NOMO-1 treated with DMSO at 0.1 percent for 48 hours (cell line): ENCODE data around the gene AKAP6.
A peak's percentile ranks its signal among the peaks of the same experiment; 100 is the strongest.

ENCODE experiments used
- DNase-seq: peaks from one replicate; lab custom pipeline; 2025; ENCODE audit not compliant: unreplicated experiment; lab: John Stamatoyannopoulos, UW

AKAP6 gene

DNA sequence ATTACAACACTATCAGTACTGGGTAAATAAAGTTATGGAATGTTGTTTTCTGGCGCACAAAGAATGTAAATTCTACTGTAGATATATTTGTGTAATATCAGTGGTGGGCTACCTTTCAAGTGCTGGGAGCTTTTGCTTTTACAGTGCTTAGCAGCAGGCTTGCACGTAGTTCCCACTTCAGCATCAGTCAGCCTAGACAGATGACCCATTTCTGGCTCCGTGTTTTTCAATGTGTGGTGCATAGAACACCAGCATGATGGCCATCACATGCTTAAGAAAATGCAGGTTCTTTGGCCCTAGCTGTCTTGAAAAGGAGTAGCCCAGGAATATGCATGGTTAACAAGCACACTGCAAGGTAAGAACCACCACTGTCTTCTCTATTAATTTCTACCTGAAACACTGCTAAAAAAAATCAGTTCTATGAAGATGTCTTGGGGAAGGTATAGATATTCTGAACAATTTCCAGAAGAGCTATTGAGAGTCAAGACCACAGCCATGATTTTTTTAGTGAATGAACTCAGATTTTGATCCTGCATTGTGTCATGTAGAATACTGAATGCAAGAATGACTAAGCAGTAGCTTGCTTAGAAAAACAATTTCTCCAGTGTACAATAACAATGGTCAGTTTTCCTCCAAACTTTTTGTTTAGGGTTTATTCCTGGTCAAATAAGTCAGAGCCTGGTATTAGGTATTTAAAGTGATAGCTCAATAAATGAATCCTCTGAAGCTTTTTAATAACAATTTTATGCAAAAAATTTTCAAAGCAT, 195.7 kb downstream of the AKAP6 start:
- no peak for DNase-seq

DNA sequence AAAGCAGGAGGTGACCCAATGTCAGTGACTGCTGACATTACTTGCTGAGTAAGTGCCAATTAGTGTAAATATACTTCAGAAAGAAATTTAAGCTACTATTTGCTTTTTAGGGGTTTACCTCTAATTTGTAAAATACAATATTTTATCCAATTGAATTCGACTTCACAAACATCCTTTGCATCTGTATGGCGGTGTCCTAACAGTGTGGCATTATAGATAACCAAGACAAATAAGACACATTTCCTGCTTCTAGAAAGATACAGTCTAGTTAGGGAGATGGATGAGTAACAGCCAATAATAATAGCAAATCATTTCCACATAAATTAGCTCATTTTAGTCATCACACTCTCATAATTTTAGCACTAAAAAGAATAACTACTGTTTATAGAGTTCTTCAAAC, 196.5 kb downstream of the AKAP6 start:
- no peak for DNase-seq

DNA sequence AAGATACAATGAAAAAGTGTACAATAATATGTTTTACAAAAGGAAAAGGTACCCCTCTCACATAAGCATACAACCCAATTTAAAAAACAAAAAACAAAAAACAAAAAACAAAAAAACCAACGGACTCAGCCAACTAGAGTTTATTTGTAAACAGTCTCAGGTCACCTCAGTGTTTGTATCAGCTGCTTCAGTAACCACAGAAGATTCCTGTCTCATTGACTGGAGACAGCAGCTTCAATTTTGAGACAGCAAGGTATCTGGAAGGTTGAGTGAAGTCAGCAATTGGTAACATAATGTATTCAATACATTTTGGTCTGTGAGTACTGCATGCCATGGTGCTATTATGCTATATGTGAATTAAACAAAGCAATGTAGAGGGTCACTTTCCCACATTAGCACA, 201.7 kb downstream of the AKAP6 start:
- DNase-seq: no peak

DNA sequence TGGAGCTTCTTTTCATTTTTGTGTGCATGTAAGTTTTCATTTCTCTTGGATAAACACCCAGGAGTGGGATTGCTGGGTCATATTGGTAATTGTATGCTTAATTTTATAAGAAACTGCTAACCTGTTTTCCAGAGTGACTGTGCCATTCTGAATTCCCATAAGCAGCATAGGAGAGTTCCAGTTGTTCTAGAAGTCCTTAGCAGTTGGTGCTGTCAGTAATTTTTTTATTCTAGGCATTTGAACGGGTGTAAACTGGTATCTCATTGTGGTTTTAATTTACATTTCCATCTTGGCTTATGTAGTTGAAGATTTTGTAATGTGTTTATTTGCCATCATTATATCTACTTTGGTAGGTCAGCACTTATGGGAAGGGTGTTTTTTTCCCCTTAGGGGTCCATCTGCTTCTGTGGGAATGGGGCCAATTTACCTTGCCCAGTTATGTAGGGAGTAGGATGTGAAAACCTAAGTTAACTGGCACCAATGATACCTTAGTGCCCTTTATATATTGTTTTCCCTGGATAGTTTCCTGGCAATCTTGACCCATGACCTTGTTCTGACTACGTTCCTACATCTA, 202.9 kb downstream of the AKAP6 start:
- no peak for DNase-seq

DNA sequence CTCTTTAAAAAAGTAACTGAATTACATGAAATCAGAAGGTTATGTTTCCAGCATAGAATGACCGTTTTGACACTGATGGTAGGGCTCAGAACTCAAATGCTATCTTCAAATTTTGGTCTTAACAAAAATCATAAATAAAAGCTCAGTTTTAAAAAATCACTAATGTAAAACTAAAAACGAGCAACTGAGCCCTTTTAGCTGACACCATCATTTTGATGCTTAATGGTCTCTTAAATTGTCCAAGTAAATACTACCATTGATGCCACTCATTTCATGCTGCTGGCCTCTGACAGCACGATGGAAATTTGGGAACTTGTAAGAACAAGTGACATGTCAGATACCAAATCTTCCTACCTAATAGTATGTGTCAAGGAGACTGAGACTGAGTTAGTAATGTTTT, 205.0 kb downstream of the AKAP6 start:
- DNase-seq: no peak

DNA sequence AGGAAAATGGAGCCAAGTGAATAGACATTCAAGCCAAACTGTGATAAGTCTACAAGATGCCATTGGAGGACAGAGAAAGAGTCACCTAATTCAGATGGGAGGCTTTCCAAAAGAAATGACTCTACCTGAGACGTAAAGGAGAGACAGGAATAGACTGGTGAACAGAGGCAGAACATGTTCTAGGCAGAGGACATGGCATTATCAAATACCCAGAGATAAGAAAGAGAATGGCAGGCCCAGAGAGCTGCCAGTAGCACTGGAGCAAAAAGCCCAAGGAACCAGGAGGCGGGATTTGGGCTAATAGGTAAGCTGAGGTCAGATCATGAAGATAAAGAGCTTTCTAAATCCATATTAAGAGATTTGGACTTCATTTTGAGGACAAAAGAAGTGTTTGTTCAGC, 207.1 kb downstream of the AKAP6 start:
- no peak for DNase-seq

DNA sequence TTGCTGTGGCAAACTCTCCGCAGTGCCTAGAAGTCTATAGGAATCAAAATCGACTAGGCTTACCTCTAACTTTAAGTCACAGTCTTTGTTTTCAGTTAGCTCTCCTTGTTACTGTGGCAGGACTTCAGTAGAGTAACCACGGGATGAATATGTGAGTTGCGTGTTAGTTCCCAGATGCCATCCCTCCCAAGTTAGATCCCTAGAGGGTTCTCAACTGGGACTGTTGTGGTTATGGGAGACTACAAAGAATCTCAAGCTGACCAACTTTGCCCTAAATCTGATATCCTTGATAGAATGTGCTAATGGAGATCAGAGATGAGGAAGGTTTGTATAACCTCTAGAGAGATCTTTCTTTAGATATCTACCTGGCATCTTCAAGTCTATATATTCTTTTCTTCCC, 208.1 kb downstream of the AKAP6 start:
- DNase-seq: no peak

DNA sequence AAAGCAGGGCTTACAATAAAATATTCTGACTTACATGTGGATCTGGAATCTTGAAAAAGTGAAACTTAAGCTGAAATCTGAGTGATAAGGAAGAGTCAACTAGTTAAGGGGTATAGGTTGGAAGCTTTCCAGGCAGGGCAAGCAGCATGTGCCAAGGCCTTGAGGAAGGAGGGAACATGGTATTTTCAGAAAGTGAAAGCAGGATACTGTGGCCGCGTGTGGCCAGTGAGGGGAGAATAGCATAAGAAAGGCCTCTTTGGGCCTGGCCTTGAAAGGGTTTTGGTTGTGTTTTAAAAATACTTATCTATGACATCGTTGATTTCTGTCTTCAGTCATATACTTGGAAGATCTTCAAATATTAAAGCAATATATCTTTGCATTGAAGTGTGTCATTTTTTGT, 213.4 kb downstream of the AKAP6 start:
- no peak for DNase-seq

DNA sequence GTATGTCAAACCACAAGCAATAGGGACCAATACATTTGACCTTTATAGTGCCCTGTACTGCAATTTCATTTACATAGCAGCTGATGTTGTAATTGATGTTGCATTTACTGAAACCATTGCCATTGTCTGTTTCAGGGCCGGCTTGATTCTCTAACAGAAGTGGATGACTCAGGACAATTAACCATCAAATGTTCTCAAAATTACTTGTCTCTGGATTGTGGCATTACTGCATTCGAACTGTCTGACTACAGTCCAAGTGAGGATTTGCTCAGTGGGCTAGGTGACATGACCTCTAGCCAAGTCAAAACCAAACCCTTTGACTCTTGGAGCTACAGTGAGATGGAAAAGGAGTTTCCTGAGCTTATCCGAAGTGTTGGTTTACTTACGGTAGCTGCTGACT, 216.0 kb downstream of the AKAP6 start:
- no peak for DNase-seq

DNA sequence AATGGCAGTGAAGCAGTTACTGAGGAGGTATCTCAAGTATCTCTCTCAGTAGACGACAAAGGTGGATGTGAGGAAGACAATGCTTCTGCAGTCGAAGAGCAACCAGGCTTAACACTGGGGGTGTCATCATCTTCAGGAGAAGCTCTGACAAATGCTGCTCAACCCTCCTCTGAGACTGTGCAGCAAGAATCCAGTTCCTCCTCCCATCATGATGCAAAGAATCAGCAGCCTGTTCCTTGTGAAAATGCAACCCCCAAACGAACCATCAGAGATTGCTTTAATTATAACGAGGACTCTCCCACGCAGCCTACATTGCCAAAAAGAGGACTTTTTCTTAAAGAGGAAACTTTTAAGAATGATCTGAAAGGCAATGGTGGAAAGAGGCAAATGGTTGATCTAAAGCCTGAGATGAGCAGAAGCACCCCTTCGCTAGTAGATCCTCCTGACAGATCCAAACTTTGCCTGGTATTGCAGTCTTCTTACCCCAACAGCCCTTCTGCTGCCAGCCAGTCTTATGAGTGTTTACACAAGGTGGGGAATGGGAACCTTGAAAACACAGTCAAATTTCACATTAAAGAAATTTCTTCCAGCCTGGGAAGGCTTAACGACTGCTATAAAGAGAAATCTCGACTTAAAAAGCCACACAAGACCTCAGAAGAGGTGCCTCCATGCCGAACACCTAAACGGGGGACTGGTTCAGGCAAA, 216.6 kb downstream of the AKAP6 start:
- no peak for DNase-seq

DNA sequence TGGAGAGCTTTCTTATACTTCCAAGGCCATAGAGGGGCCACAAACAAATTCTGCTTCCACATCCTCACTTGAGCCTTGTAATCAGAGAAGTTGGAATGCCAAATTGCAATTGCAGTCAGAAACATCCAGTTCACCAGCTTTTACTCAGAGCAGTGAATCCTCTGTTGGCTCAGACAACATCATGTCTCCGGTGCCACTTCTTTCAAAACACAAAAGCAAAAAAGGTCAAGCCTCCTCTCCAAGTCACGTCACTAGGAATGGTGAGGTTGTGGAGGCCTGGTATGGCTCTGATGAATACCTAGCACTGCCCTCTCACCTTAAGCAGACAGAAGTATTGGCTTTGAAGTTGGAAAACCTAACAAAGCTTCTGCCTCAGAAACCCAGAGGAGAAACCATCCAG, 217.1 kb downstream of the AKAP6 start:
- DNase-seq: no peak

DNA sequence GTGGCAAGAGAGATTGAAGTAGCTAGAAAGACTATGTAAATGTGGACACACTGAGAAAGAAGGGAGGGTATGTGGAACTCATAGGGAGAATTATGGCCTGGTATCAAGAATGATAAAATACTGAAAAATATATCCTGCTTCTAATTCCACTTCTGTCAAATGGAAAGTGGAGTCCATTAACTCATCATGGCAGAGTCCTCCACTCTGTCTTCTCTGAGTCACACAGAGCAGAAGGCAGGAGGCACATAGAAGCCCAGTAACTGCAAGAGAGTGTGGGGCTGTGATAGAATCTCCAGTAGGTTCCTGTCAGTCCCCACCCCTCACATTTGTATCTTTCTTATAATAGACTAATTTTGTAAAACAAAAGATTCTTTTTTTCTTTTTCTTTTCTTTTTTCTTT, 223.7 kb downstream of the AKAP6 start:
- no peak for DNase-seq

DNA sequence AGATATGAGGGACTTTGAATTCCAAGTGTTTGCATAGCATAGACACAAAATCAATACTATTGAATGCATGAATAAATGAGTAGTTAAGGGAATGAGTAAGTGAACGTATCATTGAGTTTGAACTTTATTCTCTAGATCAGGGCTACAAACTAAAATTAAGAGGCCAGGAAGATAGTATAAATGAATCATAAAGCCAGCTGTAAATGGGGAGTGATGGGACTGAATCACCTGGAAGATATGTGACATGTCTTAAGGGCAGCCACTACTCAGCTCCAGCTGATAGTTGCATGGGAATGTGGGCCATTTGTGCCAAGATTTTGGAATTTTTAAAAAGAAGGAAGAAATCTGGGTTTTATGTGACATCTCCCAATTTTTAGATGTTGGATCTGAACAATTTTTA, 229.9 kb downstream of the AKAP6 start:
- no peak for DNase-seq

DNA sequence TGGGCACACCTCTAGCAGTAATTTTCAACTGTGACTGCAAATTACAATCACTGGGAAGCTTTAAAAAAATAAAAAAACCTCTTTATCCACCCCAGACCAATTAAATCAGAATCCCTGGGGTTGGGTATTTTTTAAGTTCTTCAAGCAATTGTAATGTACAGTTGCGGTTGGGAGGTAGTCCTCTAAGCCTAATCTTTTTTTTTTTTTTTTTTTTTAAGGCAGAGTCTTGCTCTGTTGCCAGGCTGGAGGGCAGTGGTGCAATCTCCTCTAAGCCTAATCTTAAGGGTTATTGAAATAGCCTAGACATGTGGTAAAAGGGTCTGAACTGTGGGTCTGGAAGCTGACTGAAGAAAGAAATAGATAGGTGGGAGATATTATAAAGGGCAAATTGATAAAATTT, 230.5 kb downstream of the AKAP6 start:
- no peak for DNase-seq

DNA sequence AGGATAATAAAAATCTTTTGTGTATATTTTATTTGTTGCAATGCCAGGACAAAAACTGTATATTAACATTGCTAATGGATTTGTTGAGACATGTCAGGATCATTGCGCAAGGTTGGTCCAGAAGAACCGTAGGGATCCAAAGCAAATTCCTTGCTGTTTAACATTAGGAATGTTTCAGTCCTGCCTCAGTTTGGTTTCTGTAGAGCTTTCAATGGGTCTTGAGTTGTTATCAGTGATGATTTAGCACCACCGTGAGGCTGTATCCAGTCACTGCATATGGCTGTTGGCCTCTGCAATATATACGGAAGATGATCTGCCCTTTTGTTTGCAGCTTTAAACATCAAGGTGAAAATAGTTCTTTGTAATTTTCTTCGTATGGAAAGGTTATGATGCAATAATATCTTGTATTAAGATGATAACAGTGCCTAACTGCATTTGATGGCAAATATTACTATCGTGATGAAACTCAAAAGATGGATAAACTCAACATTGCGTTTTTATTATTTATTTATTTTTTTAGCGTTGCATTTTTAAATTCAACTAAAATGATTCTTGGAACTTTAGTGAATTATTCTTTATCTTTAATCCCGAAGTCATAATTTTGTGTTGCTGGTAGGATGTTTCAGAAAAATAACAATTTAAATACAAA, 231.2 kb downstream of the AKAP6 start:
- peak; percentile 33 for DNase-seq

DNA sequence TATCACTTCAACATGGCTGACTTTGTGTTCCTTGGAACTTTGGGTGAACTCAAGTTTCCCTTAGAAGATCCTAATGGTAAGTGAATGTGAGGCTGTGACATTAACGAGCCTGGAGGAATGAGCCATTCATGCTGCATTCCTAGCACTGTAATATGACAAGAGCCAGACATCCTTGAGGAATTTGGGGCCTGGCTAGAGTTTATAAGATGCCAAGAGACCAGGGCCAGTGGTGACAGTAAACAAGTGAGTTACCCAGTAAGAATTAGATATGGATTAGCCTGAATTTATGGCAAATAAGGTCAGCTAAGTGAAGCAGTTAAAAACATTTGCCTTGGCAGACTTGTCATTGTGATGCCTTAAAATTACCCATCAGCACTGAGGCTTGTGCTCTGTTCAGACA, 232.4 kb downstream of the AKAP6 start:
- DNase-seq: no peak

DNA sequence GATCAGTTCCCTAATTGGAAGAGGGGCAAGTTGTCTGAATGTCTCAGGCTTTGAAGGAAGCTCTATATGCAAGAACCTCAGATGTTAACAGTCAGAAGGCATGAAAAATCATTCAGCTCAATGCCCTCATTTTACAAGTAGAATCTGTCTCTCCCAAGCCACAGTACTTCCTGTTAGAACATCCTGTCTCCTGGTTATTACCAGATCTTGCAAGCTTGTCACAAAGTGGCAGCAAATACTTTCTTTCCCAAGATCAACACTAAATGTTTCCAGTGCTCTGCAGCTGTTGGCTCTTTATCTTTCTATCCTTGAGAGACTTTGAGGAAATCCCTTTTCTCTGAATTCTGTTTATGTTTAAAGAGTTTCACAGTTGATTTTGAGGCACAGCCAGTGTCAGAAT, 235.5 kb downstream of the AKAP6 start:
- DNase-seq: no peak

DNA sequence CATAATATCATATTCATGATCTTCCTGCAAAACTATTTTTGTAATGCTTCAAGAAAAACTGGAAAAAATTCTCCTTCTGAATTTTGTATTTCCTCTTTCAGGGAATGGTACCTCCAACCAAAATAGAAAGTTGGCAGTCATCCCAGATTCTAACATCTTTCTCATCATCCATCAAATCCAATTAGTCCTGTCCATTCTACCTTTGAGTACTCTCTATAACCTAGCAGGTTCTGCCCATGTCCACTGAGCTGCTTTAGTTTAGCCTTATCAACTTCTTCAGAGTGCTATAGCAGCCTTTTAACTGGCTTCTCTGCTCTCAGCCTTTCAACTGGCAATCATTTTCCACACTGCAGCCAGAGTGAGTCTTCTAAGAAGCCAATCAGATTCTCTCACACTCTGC, 236.2 kb downstream of the AKAP6 start:
- no peak for DNase-seq

DNA sequence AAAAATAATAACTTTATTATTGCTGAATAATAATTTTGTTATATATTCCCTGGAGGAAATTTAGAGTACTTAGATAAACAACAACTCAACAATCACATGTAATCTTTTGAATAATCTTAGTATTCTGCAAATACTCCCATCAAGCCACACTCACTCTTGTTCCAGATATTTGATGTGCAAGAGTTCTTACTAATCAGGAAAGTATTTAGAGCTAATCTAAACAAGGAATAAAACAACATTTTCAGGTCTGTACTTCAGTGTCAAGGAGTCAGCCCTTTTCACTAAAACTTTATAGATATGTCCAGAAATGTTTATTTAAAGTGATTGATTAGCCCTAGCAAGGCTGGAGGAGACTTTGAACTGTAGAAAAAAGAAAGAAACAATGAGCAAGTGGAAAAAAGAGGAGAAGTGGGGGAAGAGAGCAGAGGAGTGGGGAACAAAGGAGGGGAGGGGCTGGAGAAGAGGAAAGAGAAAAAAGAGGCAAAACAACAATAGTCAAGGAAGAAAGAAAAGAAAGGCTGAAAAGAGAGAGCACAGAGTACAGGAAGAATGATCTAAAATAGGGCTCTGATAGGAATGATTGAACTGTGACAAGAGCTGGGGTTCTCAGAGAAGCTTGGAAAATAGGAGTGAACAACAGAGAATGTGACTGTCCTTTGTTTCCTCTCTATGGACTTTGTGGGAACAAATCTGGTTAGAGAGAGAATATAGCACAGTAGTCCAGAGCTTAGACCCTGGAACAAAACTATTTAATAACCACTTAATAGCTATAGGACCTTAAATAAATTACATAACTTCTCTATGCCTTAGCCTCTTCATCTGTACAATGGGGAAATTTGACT, 238.7 kb downstream of the AKAP6 start:
- no peak for DNase-seq

DNA sequence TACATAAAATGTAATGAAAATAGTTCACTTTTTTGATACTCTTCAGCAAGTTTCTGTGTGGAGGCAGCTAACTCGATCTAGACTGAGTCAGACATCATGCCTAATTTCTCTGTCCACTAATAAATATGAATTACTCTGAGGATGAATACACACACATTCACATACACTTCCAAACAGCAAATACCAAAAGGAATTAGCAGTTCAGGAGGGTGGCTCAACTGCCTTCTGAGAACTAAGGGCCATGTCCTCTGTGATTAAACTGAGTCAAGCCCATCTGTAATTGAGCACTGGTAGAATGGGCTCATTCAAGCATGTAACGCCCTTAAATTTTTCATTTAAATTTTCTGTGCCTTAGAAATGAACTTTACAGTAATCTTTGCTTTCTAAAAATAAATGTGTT, 242.5 kb downstream of the AKAP6 start:
- no peak for DNase-seq
